Neutrophil (primary cell): Measurements from ENCODE around the gene EEF2K.

Experiments used
- H3K27ac ChIP-seq: fragments of 200-600 bp; sonication (generic); 2 replicates; pipeline ENCODE4 v1.5.1; 2016; ENCODE audit warnings: mild to moderate bottlenecking, moderate library complexity
- H3K27me3 ChIP-seq: fragments of 200-600 bp; sonication (generic); 2 replicates; pipeline ENCODE4 v1.6.0; 2016; ENCODE audit warnings: mild to moderate bottlenecking
- H3K36me3 ChIP-seq: fragments of 200-600 bp; sonication (generic); 2 replicates; pipeline ENCODE4 v1.5.1; 2017
- H3K4me1 ChIP-seq, 2 experiments: fragments of 200-600 bp in 1 of 2; sonication (generic) in 1 of 2; 1 replicate in 1 of 2; 2 replicates in 1 of 2; pipeline versions ENCODE4 v1.5.1 to v1.6.1; 2013 to 2016; ENCODE audit warnings: low read depth in 1 of 2, low read length in 1 of 2, mild to moderate bottlenecking in 1 of 2, moderate library complexity in 1 of 2; ENCODE audit not compliant: control insufficient read depth in 1 of 2, insufficient read depth in 1 of 2
- H3K4me3 ChIP-seq, 2 experiments: fragments of 200-600 bp in 1 of 2; sonication (generic) in 1 of 2; 1 replicate in 1 of 2; 2 replicates in 1 of 2; pipeline ENCODE4 v1.5.1; 2013 to 2016; ENCODE audit warnings: low read depth in 1 of 2, low read length in 1 of 2, mild to moderate bottlenecking in 1 of 2, moderate library complexity in 1 of 2
- H3K9me3 ChIP-seq: fragments of 200-600 bp; sonication (generic); 2 replicates; pipeline ENCODE4 v1.5.1; 2016
- CTCF ChIP-seq: fragments of 200-600 bp; sonication (generic); IDR thresholded peaks from 2 replicates; pipeline ENCODE4 v1.5.1; 2016; ENCODE audit warnings: antibody characterized with exemption

EEF2K gene

DNA sequence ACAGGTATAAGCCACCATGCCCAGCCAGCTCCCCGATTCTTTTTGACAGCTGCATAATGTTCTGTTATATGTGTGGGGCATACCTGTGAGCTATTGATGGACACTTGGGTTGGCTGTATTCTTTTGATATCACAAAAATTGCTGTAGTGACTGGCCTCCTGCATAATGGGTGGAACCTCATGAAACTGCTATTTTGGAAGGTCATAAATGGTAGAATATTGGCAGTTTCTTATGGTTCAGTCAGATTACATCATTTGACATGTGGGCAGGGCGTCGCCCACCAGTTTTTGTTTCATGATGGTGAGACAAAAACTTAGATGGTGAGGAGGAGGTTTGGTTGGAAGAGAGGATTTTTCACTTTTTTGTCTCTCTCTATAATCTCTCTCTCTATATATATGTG lies 64.4 kb downstream of the EEF2K start:
- Histone ChIP-seq H3K4me1 (no peaks in the 10 kb centered on the region), H3K36me3 (peaks cover 42% of the 10 kb centered on the region), H3K9me3 (no peaks in the 10 kb centered on the region), H3K27ac (no peak overlapping the region), H3K27me3 (no peaks in the 10 kb centered on the region), H3K4me3 (no peak overlapping the region)
- TF ChIP-seq CTCF = no peak

GRCh38 chr16:22272870-22273650 lies 67.0 kb downstream of the EEF2K start:
- Histone ChIP-seq H3K9me3 (no peaks in the 10 kb centered on the region), H3K27me3 (no peaks in the 10 kb centered on the region), H3K4me3 (no peak overlapping the region), H3K4me1 (no peaks in the 10 kb centered on the region), H3K27ac (no peak overlapping the region), H3K36me3 (peaks cover 28% of the 10 kb centered on the region)
- no peak for TF ChIP-seq CTCF

DNA sequence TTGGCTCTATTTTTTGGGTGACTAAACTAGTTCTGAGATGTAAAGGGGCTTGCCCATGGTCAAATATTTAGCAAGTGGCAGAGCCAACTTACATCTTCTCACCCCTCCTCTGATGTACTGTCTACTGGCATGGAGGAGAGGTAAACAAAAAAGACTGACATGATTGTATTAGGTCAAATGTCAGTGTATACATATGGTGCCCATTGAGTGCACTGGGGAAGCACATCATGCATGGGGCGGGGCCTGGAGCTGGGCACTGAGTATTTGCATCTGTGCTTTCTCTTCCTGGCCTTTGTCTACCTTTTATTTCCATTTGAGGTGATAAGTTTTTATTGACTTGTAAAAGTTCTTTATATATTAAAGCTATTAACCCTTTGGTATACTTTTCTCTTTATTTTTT lies 68.8 kb downstream of the EEF2K start:
- H3K4me3 ChIP-seq = no peak overlapping the region
- H3K4me1 ChIP-seq = no peaks in the 10 kb centered on the region
- no peaks in the 10 kb centered on the region for H3K9me3 ChIP-seq
- H3K36me3 ChIP-seq = peaks cover 31% of the 10 kb centered on the region
- H3K27me3 ChIP-seq = no peaks in the 10 kb centered on the region
- H3K27ac ChIP-seq = no peak overlapping the region
- no peak for TF ChIP-seq CTCF

DNA sequence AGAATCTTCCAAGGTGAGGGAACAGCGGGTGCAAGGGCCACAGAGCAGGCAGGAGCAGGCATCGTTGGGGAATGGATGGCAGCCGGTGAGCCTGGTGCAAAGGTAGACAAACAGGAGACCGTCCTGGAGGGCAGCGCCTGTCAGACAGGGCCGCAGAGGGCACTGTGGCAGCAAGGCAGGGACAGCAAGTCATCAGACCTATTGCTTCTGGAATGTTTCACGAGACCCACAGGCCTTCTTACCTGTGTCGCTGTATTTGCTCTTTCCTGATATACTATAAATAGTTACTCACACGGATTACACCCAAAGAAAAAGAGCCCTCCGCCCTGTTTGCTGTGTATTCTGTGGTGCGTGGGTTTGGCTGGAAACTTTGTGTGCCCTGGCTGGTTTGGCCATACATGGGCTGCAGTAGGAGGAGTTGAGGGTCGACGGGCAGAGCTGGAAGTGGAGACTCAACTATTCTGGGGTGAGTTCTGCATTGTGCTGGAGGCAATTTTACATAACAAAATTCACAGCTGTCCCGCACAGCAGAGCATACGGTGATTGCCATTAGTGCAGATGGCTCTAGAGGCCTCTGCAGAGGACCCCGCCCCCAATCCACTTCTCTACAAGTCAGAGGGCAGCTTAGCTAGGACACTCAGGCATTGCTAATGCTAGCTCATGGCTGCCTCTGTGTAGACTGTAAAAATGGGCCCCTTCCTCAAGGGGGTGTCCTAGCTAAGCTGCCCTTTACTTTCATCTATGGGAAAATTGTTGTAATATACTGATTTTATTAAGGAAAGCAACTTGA lies 72.6 kb downstream of the EEF2K start:
- no peaks in the 10 kb centered on the region for H3K27me3 ChIP-seq
- H3K4me1 ChIP-seq = no peaks in the 10 kb centered on the region
- no peak overlapping the region for H3K4me3 ChIP-seq
- TF ChIP-seq CTCF = no peak
- H3K36me3 ChIP-seq = peaks cover 41% of the 10 kb centered on the region
- H3K27ac ChIP-seq = no peak overlapping the region
- H3K9me3 ChIP-seq = no peaks in the 10 kb centered on the region

DNA sequence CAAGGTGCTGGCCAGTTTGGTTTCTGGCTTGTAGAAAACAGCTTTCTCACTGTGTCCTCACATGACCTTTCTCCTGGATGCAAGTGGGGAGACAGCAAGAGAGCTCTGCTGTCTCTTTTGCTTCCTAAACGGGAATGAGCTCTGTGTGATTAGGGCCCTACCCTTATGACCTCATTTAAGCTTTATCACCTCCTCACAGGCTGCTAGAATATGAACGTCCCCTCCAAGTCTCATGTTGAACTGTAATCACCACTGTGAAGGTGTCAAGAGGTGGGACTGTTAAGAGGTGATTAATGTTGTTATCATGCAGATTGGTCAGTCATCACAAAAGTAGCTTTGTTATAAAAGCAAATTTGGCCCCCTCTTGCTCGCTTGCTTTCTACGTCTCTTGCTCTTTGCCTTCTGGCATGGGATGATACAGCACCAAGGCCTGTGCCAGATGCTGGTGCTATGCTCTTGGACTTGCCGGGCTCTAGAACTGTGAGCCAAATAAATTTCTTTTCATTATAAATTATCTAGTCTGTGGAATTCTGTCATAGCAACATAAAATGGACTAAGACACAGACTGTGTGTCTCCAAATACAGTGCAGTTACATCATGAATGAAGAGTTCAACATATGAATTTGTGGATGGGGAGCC lies 76.3 kb downstream of the EEF2K start:
- Histone ChIP-seq H3K4me3 (no peak overlapping the region), H3K27me3 (no peaks in the 10 kb centered on the region), H3K36me3 (peaks cover 43% of the 10 kb centered on the region), H3K27ac (no peak overlapping the region), H3K9me3 (no peaks in the 10 kb centered on the region), H3K4me1 (no peaks in the 10 kb centered on the region)
- TF ChIP-seq CTCF = no peak
